SHP77 treated with DMSO at 0.1 percent for 48 hours (cell line): ENCODE results near the gene HMGN5.

ENCODE experiments used
- DNase-seq: peaks from one replicate; lab custom pipeline; 2025; lab: John Stamatoyannopoulos, UW

The HMGN5 gene

DNA sequence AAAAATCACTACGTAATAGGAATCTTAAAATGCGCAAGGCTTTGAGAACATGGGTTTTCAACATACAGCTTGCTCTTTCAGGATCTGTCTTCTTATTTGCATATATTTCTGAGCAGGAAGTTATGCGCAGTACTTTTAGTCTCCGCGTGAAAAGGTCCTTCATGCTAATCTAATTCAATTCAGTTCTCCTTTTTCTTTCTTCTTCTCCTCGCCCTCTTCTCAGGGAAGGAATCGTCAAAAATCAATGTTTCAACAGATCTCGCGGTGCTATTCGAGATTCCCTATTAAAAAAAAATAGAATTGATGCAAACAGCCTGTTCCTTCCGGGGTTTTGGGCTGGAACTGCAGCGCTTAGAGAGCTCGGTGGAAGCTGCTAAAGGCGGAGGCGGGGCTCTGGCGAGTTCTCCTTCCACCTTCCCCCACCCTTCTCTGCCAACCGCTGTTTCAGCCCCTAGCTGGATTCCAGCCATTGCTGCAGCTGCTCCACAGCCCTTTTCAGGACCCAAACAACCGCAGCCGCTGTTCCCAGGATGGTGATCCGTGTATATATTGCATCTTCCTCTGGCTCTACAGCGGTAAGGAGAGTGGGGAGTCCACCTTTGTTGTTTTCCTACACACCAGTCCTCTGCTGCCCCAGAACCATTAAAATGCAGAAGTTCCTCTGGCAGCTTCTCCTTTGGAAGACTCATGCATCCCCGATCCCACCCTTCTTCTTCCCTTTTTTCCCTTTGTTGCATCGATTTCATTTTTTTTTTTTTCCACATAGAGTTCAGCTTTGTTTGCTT, at the start of gene HMGN5, which contains the start of gene SH3BGRL:
TSS of gene HMGN5 (minus strand) at position 243 of the 785 bp plus-strand sequence. CDS start 80,364 bp downstream, outside the sequence.
TSS of gene SH3BGRL (plus strand) at position 432 of the 785 bp plus-strand sequence. CDS start at position 531, 99 bp downstream.
- DNase-seq = peak; percentile 39

- no peak for DNase-seq
These were observed 40.0 kb upstream of the HMGN5 start for GRCh38 chrX:81241753-81242152.

- no peak for DNase-seq
These were observed 39.1 kb upstream of the HMGN5 start for GRCh38 chrX:81240701-81241331.

- no peak for DNase-seq
These were observed 36.5 kb upstream of the HMGN5 start for GRCh38 chrX:81238166-81238565.

DNA sequence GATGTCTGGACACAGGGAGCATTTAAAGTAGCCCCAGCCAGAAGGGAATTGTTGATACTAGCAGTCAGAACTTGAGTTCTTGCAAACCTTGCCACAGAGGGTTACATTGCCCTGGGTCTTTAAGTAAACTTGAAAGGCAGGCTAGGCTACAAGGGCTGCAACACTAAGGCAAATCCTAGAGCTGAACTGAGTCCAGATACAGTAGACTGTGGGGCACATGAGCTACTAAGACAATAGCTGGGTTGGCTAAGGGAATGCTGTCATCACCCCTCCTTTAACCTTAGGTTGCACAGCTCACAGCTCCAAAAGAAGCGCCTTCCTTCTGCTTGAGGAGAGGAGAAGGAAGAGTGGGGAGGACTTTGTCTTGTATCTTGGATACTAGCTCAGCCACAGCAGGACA, 35.8 kb upstream of the HMGN5 start:
- DNase-seq = no peak

- DNase-seq = no peak
These were observed 30.5 kb upstream of the HMGN5 start for GRCh38 chrX:81232218-81232617.

DNA sequence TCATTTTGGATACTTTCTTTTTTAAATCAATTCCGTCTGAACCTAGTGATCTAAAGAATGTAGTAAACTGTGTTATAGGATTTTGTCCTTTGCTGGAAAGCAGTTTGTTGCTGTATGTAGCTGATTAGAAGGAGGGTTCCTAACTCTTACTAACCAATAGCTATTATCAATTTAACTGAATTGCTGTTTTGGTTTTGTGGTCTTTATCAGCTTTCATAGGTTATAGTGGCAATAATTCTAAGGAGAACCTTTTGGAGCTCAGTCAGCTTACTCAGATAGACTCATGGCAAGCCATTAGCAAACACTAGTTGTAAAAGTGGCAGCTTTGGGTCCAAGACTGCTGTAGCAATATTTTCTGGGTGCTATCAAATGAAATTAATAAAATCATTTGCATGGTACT, 29.8 kb upstream of the HMGN5 start:
- DNase-seq = no peak

DNA sequence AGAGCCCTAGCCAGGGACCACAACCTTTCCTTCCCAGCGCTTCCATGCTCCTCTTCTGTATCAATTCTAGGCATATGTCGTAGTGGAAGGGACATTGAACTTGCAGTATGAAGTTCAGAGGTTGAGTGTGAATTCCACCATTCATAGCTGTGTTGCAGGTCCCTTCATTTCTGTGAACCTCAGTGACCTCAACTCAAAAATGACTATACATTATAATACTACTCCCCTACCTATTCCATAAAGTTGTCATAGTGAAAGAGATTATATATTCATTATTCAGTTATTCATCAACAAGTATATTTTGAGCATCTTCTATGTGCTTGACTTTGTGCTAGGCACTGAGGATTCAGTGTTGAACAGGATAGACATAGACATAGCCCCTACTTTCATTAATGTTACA, 28.2 kb upstream of the HMGN5 start:
- DNase-seq = no peak

- no peak for DNase-seq
These were observed 27.5 kb upstream of the HMGN5 start for GRCh38 chrX:81229229-81229628.

DNA sequence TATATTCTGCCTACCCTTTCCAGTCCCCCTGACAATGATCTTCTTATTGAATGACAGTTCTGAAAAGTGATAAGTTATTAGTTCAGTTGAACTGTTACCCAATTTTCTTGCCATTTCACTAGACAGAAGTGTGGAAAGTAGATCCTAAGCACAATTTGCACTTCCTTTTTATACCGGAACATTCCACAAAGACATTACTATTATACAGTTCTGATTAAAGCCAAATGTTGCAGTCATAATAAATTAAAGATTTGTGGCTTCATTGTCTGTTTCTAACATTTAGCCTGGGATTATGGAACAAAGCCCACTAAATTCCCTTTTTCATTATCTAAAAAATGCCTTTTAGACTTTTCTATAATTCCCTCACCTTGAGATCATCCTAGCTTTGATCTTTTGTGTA, 14.0 kb upstream of the HMGN5 start:
- no peak for DNase-seq

DNA sequence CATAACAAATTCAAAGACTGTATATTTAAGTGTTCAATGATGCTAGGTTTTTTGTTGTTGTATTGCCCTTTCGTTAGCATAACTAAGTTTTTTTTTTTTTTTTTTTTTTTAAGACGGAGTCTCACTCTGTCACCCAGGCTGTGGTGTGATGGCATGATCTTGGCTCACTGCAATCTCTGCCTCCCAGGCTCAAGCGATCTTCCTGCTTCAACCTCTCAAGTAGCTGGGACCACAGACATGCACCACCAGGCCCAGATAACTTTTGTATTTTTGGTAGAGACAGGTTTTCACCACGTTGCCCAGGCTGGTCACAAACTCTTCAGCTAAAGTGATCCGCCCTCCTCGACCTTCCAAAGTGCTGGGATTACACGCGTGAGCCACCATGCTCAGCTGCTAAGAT, 7.2 kb upstream of the HMGN5 start:
- no peak for DNase-seq

GRCh38 chrX:81206476-81206875, 4.8 kb upstream of the HMGN5 start:
- DNase-seq = no peak

- DNase-seq = no peak
These were observed 3.8 kb upstream of the HMGN5 start for GRCh38 chrX:81205551-81205950.

DNA sequence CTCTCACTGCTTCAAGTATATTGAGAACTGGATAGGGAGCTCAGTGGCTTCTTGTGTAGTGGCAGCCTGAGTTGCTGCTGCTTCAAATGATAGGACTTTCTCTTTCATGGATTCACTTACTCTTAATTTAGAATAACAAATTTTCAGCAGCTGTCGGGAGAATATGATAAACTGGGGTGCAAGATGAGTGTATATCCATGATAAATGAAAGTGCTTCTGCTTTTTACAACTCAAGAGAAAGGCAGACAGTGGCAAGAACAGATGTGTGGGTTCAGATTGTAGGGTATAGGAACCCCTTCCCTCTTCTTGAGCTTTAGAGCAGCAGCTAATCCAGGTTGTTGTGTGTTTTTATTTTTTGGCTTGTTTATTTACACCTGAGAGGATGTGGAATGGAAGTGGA, 1.2 kb upstream of the HMGN5 start:
- no peak for DNase-seq

GRCh38 chrX:81202456-81202819, 725 bp upstream of the HMGN5 start:
- no peak for DNase-seq

GRCh38 chrX:81201071-81201470, 642 bp downstream of the HMGN5 start:
- no peak for DNase-seq

GRCh38 chrX:81195712-81196111, 6.0 kb downstream of the HMGN5 start:
- DNase-seq = peak; percentile 5

- no peak for DNase-seq
These were observed 6.5 kb downstream of the HMGN5 start for GRCh38 chrX:81195259-81195658.

- no peak for DNase-seq
These were observed 27.4 kb downstream of the HMGN5 start for GRCh38 chrX:81174286-81174685.

DNA sequence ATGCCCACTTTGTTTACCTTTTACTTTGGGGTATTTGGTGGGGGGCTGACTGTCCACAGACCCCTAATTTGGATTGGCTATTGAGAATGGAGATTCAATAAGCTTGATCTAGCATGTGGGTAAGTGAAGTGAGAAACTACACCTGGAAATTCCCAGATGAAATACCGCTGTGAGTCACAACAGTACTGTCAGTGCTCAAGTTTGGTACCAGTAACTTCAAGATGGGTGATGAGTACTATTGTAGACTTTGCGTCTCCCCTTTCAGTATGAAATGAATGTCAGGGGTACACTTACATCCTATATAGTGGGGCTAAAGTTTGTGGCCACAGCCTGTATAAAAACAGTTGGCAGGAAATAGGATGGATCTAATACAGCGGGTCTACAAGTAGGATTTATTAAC, 33.3 kb downstream of the HMGN5 start:
- no peak for DNase-seq

GRCh38 chrX:81121513-81122363, 80.0 kb downstream of the HMGN5 start:
- DNase-seq = peak; percentile 82

GRCh38 chrX:81120936-81121371, 80.8 kb downstream of the HMGN5 start:
- peak; percentile 51 for DNase-seq
